HG03378 (cell line): ENCODE measurements around the gene HJURP.

Experiments used
- ATAC-seq: cut with Tn5 transposase; IDR thresholded peaks from one replicate; pipeline ENCODE4 v1.9.1; 2021; ENCODE audit warnings: mild to moderate bottlenecking, moderate library complexity; ENCODE audit not compliant: unreplicated experiment

HJURP gene

GRCh38 chr2:233831861-233832260 lies 22.5 kb downstream of the HJURP start:
- ATAC-seq = no peak

DNA sequence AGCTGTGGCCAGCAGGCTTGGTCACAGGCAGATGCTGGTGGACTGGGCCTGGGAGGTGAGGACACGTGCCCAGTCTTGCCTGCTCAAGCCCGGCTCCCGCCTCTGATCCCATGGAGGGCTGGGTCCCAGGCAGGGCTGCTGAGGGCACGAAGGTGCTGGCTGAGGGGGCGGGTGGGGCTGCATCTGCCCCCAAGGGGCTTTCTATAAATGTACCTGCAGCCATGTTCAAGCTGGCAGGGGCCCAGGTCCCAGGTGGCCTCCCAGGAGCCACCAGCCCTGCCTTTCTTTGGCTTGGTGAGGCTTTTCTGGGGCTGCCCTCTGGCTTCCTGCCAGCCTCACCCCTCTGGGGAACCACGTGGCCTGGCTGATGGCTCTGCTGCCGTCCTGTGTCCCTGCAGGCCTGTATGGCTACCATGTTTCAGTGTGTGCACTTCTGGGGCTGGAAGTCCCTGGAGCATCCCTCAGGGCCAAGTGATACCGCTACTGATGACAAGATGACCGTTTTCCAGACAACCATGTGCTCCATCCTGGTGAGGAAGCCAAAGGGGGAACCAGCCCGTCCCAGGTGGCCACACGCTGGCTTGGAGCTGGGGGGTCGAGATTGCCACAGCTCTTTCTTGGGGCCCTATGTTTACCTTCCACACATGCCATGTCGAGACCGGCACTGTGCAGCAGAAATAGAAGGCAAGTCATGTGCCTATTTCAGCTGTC lies 23.2 kb downstream of the HJURP start:
- ATAC-seq = no peak

- ATAC-seq = no peak
These were observed 24.1 kb downstream of the HJURP start for GRCh38 chr2:233830111-233830802.

DNA sequence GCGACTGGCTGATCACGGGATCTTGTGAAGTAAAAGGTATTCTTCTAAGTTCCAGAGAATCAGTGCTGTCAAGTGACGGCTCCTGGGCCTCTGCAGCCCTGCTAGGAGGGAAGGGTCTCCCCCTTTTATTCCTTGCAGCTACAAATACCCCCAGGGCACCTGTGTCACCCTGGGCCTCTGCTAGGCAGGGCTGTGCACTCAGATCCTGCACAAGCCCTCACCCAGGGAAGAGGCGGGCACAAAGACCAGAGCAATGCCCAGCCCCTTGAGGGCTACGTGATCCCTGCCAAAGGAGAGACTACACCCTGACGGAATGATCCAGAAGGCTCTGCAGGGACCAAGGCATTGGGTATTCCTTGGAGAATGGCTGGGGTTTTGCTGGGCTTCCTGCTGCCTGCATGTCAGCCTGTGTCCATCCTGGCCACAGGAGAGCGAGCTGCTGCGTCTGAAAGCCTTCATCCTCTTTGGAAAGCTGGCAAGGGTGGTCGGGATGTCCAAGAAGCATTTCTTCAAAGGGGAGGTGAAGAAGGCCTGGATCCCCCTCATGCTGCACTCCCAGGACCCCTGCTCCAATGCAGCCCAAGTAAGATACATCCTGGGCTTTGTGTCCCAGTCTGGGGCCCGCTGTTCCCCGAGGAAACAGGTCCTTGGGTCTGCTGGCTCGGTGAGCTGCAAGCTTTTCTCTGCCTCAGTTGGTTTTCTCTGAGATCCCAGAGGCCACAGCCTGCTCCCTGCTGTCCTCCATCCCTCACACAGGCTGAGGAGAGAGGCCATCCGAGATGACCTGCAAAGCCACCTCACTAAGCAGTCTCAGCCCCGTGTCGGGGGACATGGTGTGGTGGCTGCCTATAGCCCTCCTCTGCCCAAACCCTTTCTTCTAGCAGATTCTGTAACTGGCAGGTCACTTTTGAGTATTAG lies 24.9 kb downstream of the HJURP start:
- no peak for ATAC-seq

DNA sequence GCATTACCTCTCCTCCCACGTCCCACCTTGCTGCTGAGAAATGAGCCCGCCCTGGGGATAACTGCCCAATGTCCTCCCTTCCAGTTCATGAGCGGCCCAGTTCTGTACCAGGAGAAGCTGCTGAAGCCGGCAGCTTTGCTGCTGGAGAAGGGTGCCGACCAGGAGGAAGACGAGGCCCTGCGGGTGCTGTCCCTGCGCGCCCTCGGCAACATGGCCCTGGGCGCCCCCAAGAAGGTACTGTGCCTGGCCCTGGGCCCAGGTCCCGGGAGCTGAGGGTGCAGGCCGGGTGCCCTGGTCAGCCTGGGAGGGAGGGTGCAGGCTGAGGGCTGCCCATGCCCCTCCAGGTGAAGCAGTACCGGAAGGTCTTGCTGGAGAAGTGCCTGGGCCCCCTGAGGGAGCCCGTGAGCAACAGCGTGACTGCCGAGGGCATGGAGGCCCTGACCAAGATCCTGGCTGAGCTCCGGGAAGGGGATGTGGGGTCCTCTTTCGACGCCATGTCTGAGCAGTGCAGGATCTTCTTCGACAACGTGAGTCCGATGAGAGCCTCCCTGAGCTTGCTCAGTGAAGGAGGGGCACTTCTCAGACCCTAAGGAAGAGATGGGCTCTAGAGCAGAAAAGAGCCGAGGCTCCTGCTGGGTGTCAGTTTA lies 25.7 kb downstream of the HJURP start:
- no peak for ATAC-seq

DNA sequence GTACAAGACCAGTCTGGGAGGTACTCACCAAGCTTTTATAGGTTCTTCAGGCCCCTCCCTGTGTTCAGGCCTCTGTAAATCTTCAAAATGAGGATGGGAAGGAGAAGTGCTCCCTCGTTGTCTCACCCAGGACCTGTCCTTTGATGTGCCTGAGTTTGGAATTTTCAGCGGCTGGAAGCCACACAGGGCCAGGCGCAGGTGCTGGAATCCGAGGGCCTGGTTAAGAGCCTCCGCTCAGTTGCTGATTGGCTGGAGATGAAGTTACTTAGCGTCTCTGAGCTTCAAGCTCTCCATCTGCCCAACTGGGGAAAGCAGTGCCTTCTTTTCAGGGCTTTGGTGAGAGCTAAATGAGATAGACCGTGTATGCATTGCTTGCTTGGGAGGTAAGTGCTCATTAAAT lies 30.0 kb downstream of the HJURP start:
- ATAC-seq = no peak

DNA sequence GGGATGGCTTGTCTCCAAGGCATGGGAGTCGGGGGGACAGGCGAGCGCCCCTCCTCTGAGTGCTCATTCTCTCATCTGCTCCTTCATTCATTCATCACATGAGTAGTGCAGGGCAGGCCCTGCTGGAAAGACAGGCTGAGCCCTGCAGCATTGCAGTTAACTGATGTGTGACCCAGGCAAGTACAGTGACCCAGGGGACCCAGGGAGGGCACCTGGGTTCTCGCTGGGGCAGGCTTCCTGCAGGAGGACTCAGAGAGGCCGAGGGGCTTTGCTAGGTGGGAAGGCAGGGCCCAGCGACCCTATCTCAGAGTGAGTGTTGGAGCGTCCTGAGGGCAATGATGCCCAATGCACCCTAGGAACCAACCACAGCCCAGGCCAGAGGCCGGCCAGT lies 30.6 kb downstream of the HJURP start:
- no peak for ATAC-seq

GRCh38 chr2:233822781-233823730 lies 31.3 kb downstream of the HJURP start:
- ATAC-seq = no peak

DNA sequence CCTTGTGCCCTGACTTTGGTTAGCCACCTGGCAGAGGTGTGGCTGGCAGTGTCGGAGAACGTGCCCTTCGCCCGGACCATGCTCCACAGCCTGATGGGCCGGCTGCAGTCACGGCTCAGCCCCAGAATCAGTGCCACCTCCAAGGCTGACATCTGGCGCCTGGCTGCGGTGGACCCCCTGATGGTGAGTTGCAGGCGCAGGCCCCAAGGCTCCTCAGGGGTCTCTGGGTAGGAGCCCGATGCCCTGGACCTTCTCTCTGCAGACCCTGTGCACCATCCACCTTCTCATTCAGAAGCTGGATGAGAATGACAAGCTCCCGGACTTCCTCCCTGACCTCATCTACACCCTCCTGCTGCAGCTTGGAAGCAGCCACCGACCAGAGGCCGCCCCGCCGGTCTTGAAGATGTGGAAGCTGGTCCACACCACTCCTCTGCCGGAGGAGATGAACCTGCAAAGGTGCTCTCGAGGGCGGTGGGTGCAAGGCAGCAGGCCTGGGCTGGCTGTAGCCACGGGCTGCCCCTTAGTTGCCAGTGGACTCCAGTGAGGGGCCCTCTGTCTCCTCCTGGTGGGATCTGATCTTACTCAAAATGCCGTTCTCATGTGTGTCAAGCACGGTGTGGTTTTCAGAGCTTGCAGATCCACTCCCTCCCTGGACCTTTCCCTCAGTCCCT lies 32.1 kb downstream of the HJURP start:
- no peak for ATAC-seq

DNA sequence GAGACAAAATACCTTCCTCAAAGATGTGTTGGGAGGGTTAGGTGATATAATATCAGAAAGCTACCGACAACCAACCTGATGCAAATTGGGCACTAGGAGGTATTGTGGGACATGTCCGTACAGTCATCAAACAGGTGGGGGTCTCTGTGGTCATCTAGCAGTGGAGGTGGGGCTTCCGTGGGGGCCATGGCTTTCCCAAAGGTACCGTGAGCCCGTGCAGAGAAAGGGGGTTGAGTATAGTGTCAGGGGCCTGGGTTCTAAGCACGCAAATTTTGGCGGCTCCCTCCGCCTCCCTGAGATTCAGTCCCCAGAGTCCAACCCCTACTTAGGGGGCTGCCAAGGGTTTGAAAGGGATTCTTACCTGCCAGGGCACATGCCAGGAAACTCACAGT lies 32.6 kb downstream of the HJURP start:
- ATAC-seq = no peak

- no peak for ATAC-seq
These were observed 33.1 kb downstream of the HJURP start for GRCh38 chr2:233821196-233821595.

GRCh38 chr2:233820774-233821105 lies 33.6 kb downstream of the HJURP start:
- ATAC-seq = no peak

DNA sequence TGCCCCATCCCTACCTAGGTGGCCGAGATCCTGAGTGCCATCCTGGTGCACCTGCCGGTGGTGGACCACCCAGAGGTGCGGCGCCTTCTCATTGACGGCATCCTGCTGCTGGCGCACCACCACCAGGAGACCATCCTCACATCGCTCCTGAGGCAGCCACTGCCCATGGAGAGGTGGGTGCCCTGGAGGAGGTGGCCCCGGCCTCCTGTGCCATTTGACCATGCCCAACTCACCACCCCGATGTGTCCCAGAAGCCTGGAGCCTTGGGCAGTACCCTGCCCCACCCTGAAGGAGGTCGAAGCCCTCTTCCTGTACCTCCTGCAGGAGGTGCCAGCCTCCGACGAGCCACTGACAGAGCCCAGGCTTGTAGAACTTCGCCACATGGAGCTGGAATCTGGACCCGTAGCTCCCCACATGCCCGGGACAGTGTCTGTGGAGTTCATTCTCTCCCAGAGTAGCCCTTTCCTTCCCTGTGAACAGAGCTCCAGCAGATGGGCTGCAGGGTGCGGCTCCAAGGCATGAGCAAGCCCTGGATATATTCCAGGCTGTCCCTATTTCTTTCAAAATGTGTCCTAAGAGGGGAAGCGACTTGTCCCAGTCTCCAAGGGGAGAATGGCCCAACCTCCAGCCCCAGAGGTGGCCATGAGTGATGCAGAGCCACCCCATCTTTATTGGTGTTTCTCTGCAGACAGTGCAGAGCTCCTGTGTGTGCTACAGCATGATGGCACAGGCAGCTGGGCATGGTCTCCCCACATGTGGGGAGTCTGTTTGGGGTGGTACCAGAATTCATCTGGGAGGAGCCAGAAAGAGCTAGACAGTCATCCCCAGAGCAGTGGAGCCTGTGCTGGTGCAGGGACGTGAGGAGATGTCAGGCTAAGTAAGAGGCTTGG lies 34.2 kb downstream of the HJURP start:
- no peak for ATAC-seq

GRCh38 chr2:233818639-233819621 lies 35.4 kb downstream of the HJURP start:
- ATAC-seq = no peak

GRCh38 chr2:233817995-233818638 lies 36.2 kb downstream of the HJURP start:
- no peak for ATAC-seq

- no peak for ATAC-seq
These were observed 36.9 kb downstream of the HJURP start for GRCh38 chr2:233817361-233817911.

- ATAC-seq = no peak
These were observed 37.6 kb downstream of the HJURP start for GRCh38 chr2:233816771-233817170.
